Gastroesophageal sphincter (tissue), 3 donors: ENCODE results near the gene CERS2.

Experiments used
- POLR2A ChIP-seq, 2 donors: fragments of 450-650 bp; IDR thresholded peaks; one replicate each; pipeline ENCODE4 v1.6.1; 2017; ENCODE audit warnings: antibody characterized with exemption in 2 of 2, mild to moderate bottlenecking in 2 of 2, moderate library complexity in 1 of 2
- POLR2AphosphoS5 ChIP-seq: sonication (generic); formaldehyde crosslinking; IDR thresholded peaks from one replicate; pipeline ENCODE4 v1.6.1; 2017; ENCODE audit warnings: antibody characterized with exemption
- TF ChIP-seq, protein P1 (sequence below), 4 experiments: fragments of 200-600 bp in 2 of 4; fragments of 450-650 bp in 2 of 4; sonication (generic) in 1 of 4; IDR thresholded peaks; one replicate each; pipeline ENCODE4 v1.5.1; 2017 to 2019; ENCODE audit warnings: antibody characterized with exemption in 4 of 4, mild to moderate bottlenecking in 2 of 4, moderate library complexity in 2 of 4

GRCh38 chr1:151003180-151003579 is 28.5 kb upstream of the CERS2 start:
- TF ChIP-seq, protein P1, sequence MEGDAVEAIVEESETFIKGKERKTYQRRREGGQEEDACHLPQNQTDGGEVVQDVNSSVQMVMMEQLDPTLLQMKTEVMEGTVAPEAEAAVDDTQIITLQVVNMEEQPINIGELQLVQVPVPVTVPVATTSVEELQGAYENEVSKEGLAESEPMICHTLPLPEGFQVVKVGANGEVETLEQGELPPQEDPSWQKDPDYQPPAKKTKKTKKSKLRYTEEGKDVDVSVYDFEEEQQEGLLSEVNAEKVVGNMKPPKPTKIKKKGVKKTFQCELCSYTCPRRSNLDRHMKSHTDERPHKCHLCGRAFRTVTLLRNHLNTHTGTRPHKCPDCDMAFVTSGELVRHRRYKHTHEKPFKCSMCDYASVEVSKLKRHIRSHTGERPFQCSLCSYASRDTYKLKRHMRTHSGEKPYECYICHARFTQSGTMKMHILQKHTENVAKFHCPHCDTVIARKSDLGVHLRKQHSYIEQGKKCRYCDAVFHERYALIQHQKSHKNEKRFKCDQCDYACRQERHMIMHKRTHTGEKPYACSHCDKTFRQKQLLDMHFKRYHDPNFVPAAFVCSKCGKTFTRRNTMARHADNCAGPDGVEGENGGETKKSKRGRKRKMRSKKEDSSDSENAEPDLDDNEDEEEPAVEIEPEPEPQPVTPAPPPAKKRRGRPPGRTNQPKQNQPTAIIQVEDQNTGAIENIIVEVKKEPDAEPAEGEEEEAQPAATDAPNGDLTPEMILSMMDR (IDR thresholded peaks at IDR 0.05): no peak
- no peak for TF ChIP-seq POLR2A (IDR thresholded peaks at IDR 0.05)
- no peak for TF ChIP-seq POLR2AphosphoS5
